OCI-LY7 (cell line): ENCODE results near the gene ACVR1. TPM values are rescaled to one million over a fixed set of nuclear protein-coding genes. Genes with fewer than 3 reads are reported as not detected.

ENCODE experiments used
- BruUV-seq: library from RNA; stranded (reverse); fragments of 400-500 nt; replicated peaks from 2 replicates; lab custom pipeline; 2021; lab: Mats Ljungman, UMichigan
- CTCF ChIA-PET: fragments of 300-600 bp; sonication (Branson Sonifier 250); formaldehyde crosslinking; loops from one replicate; lab custom pipeline; 2022; ENCODE audit warnings: antibody characterized with exemption; ENCODE audit not compliant: unreplicated experiment; lab: Charles Lee
- POLR2A ChIA-PET: fragments of 300-600 bp; sonication (Branson Sonifier 250); formaldehyde crosslinking; loops from one replicate; lab custom pipeline; 2022; ENCODE audit warnings: antibody characterized with exemption; lab: Charles Lee
- DNase-seq: peaks from one replicate; pipeline ENCODE4 v3.0.0-alpha.2; 2015; ENCODE audit warnings: low spot score
- H2AFZ ChIP-seq: fragments of 200-600 bp; sonication (generic), shearing (Covaris generic); 2 replicates; pipeline ENCODE4 v1.6.1; 2014; ENCODE audit warnings: mild to moderate bottlenecking, antibody characterized with exemption, low read length, moderate library complexity
- H3K27ac ChIP-seq: fragments of 200-600 bp; sonication (generic); 2 replicates; pipeline ENCODE4 v1.5.1; 2014; ENCODE audit warnings: mixed run types, low read depth, mild to moderate bottlenecking, moderate library complexity, low read length, inconsistent platforms; ENCODE audit not compliant: poor library complexity, severe bottlenecking
- H3K36me3 ChIP-seq: fragments of 200-600 bp; sonication (generic); 2 replicates; pipeline ENCODE4 v1.6.1; 2014; ENCODE audit warnings: mild to moderate bottlenecking, antibody characterized with exemption, low read length, moderate library complexity, mixed read lengths; ENCODE audit not compliant: insufficient read depth
- H3K4me1 ChIP-seq: fragments of 200-600 bp; sonication (generic); 2 replicates; pipeline ENCODE4 v1.5.1; 2014; ENCODE audit warnings: mild to moderate bottlenecking, low read length; ENCODE audit not compliant: insufficient read depth, poor library complexity, severe bottlenecking
- H3K4me2 ChIP-seq: fragments of 200-600 bp; sonication (generic); 2 replicates; pipeline ENCODE4 v1.6.1; 2014; ENCODE audit warnings: mild to moderate bottlenecking, low read length
- H3K4me3 ChIP-seq: fragments of 200-600 bp; sonication (generic); 2 replicates; pipeline ENCODE4 v1.5.1; 2014; ENCODE audit warnings: mild to moderate bottlenecking, low read depth, low read length; ENCODE audit not compliant: poor library complexity, severe bottlenecking
- H3K79me2 ChIP-seq: fragments of 200-600 bp; sonication (generic); 2 replicates; pipeline ENCODE4 v1.6.1; 2016; ENCODE audit warnings: low read depth, mild to moderate bottlenecking, low read length, moderate library complexity, mixed read lengths; ENCODE audit not compliant: insufficient read depth
- H3K9me2 ChIP-seq: fragments of 200-600 bp; sonication (generic); 2 replicates; pipeline ENCODE4 v1.6.1; 2016; ENCODE audit warnings: mild to moderate bottlenecking, low read length, mixed read lengths; ENCODE audit not compliant: insufficient read depth
- H3K9me3 ChIP-seq: fragments of 200-600 bp; sonication (generic); 2 replicates; pipeline ENCODE4 v1.6.1; 2014; ENCODE audit warnings: mild to moderate bottlenecking, mixed run types, low read length, mixed read lengths
- H4K20me1 ChIP-seq: fragments of 200-600 bp; sonication (generic); 2 replicates; pipeline ENCODE4 v1.6.1; 2014; ENCODE audit warnings: mild to moderate bottlenecking, antibody characterized with exemption, low read length, moderate library complexity, mixed read lengths; ENCODE audit not compliant: insufficient read depth
- CTCF ChIP-seq: fragments of 200-600 bp; sonication (generic); conservative IDR thresholded peaks from 2 replicates; pipeline ENCODE4 v1.5.1; 2014; ENCODE audit warnings: mild to moderate bottlenecking, antibody characterized with exemption, low read length, moderate library complexity, mixed read lengths
- EZH2phosphoT487 ChIP-seq: fragments of 200-600 bp; sonication (generic); IDR thresholded peaks from 2 replicates; pipeline ENCODE4 v1.6.1; 2018; ENCODE audit warnings: low read depth, borderline replicate concordance, mild to moderate bottlenecking, mixed run types, antibody characterized with exemption, low read length, moderate library complexity, mixed read lengths
- intact Hi-C: fragments of 100-400 bp; cut with micrococcal nuclease; formaldehyde crosslinking; loops from one replicate; pipeline ENCODE4 v1.10.0; 2022; ENCODE audit not compliant: unreplicated experiment
- total RNA-seq, 2 experiments: library from RNA; depleted of rRNA in 1 of 2; stranded (reverse); fragments of >200 nt in 1 of 2; shearing (Covaris generic) in 1 of 2; gene quantifications; 2 replicates each; pipeline ENCODE4 v1.2.3, GENCODE V29; 2014 to 2022

ACVR1 gene
- total RNA-seq, 2 experiments from 2014 or later: 0.13 to 3.9 TPM

- Histone ChIP-seq H3K4me3 (no peak overlapping the region), H4K20me1 (no peaks in the 10 kb centered on the region), H3K9me2 (no peaks in the 10 kb centered on the region), H3K36me3 (no peaks in the 10 kb centered on the region), H3K9me3 (no peaks in the 10 kb centered on the region), H3K79me2 (no peaks in the 10 kb centered on the region), H2AFZ (no peak overlapping the region), H3K27ac (no peak overlapping the region), H3K4me2 (no peak overlapping the region), H3K4me1 (no peaks in the 10 kb centered on the region)
- POLR2A ChIA-PET: no interaction called here
- intact Hi-C loops: no loop called here
- no peak for DNase-seq
- TF ChIP-seq EZH2phosphoT487 (no peak), CTCF (no peak)
- no TSS peak for BruUV-seq
- CTCF ChIA-PET: no interaction called here
Measured at GRCh38 chr2:157843935-157844334, 32.2 kb downstream of the ACVR1 start.

- no peak for DNase-seq
- ChIA-PET CTCF (no interaction called here), POLR2A (no interaction called here)
- Histone ChIP-seq H3K4me1 (no peaks in the 10 kb centered on the region), H4K20me1 (no peaks in the 10 kb centered on the region), H3K36me3 (no peaks in the 10 kb centered on the region), H3K79me2 (no peaks in the 10 kb centered on the region), H3K27ac (no peak overlapping the region), H3K9me3 (no peaks in the 10 kb centered on the region), H2AFZ (no peak overlapping the region), H3K4me2 (no peak overlapping the region), H3K4me3 (no peak overlapping the region), H3K9me2 (no peaks in the 10 kb centered on the region)
- BruUV-seq: no TSS peak
- intact Hi-C loops: no loop called here
- TF ChIP-seq EZH2phosphoT487: no peak
- TF ChIP-seq CTCF: no peak
Measured at GRCh38 chr2:157843081-157843480, 33.0 kb downstream of the ACVR1 start.

- no peak for TF ChIP-seq EZH2phosphoT487
- no peak for TF ChIP-seq CTCF
- Histone ChIP-seq H3K79me2 (no peaks in the 10 kb centered on the region), H3K27ac (no peak overlapping the region), H4K20me1 (no peaks in the 10 kb centered on the region), H3K4me3 (no peak overlapping the region), H3K4me2 (no peak overlapping the region), H3K9me2 (no peaks in the 10 kb centered on the region), H3K9me3 (no peaks in the 10 kb centered on the region), H3K4me1 (no peaks in the 10 kb centered on the region), H3K36me3 (no peaks in the 10 kb centered on the region), H2AFZ (no peak overlapping the region)
- POLR2A ChIA-PET: no interaction called here
- DNase-seq: no peak
- intact Hi-C loops: no loop called here
- BruUV-seq: no TSS peak
- CTCF ChIA-PET: no interaction called here
Measured at GRCh38 chr2:157842106-157842879, 33.8 kb downstream of the ACVR1 start.
